HEK293 (cell line): ENCODE results near the gene ABHD16B.

Experiments used
- CTCF ChIA-PET: fragments of 350-600 bp; formaldehyde crosslinking; extraction: SDS; loops from one replicate; lab custom pipeline; 2021; ENCODE audit warnings: antibody characterized with exemption; lab: Yijun Ruan, JAX
- POLR2A ChIA-PET: fragments of 300-600 bp; formaldehyde crosslinking; extraction: SDS; loops from one replicate; lab custom pipeline; 2020; ENCODE audit warnings: antibody characterized with exemption, inconsistent platforms; lab: Yijun Ruan, JAX
- H3K27ac ChIP-seq: fragments of 200-500 bp; sonication (Bioruptor generic); 2 replicates; pipeline ENCODE4 v1.5.1; 2014; ENCODE audit warnings: low read depth, low read length, control low read depth, inconsistent platforms; ENCODE audit errors: extremely low read depth
- H3K36me3 ChIP-seq, 2 experiments: fragments of 200-500 bp in 1 of 2; sonication (Bioruptor generic) in 1 of 2; 1 replicate in 1 of 2; 2 replicates in 1 of 2; pipeline ENCODE4 v1.5.1; 2014 to 2017; ENCODE audit warnings: inconsistent platforms in 2 of 2, low read length in 2 of 2; ENCODE audit not compliant: control insufficient read depth in 2 of 2, insufficient read depth in 1 of 2
- H3K4me1 ChIP-seq: fragments of 200-500 bp; sonication (Bioruptor generic); 2 replicates; pipeline ENCODE4 v1.5.1; 2014; ENCODE audit warnings: mild to moderate bottlenecking, low read length, inconsistent platforms; ENCODE audit not compliant: control insufficient read depth, insufficient read depth
- H3K4me3 ChIP-seq: 2 replicates; pipeline ENCODE4 v1.5.1; 2011; ENCODE audit warnings: low read depth, mild to moderate bottlenecking, control low read depth, low read length, moderate library complexity
- H3K9me3 ChIP-seq: fragments of 200-500 bp; sonication (Bioruptor generic); 2 replicates; pipeline ENCODE4 v1.5.1; 2014; ENCODE audit warnings: low read depth, low read length, inconsistent platforms; ENCODE audit not compliant: control insufficient read depth, insufficient read depth
- SCRT2 ChIP-seq: fragments of 450-650 bp; formaldehyde crosslinking; IDR thresholded peaks from 2 replicates; pipeline ENCODE4 v1.5.1; 2016; ENCODE audit warnings: missing biosample characterization, missing genetic modification characterization
- SP7 ChIP-seq: fragments of 450-650 bp; formaldehyde crosslinking; IDR thresholded peaks from 2 replicates; pipeline ENCODE4 v1.5.1; 2016; ENCODE audit warnings: missing biosample characterization, missing genetic modification characterization
- TCF7L2 ChIP-seq: IDR thresholded peaks from 2 replicates; pipeline ENCODE4 v1.6.1; 2011; ENCODE audit warnings: low read depth, mild to moderate bottlenecking, inconsistent platforms, low read length, moderate library complexity, borderline replicate concordance
- ZBTB1 ChIP-seq: fragments of 450-650 bp; formaldehyde crosslinking; IDR thresholded peaks from 2 replicates; pipeline ENCODE4 v1.5.1; 2016; ENCODE audit warnings: missing biosample characterization, missing genetic modification characterization
- ZFHX2 ChIP-seq: fragments of 450-650 bp; formaldehyde crosslinking; conservative IDR thresholded peaks from 2 replicates; pipeline ENCODE4 v1.5.1; 2016; ENCODE audit warnings: missing biosample characterization, missing genetic modification characterization
- ZIC2 ChIP-seq: fragments of 450-650 bp; formaldehyde crosslinking; IDR thresholded peaks from 2 replicates; pipeline ENCODE4 v1.5.1; 2016; ENCODE audit warnings: missing biosample characterization, missing genetic modification characterization
- ZNF133 ChIP-seq: fragments of 450-650 bp; formaldehyde crosslinking; IDR thresholded peaks from 2 replicates; pipeline ENCODE4 v1.5.1; 2016; ENCODE audit warnings: missing biosample characterization, missing genetic modification characterization
- ZNF157 ChIP-seq: fragments of 450-650 bp; formaldehyde crosslinking; IDR thresholded peaks from 2 replicates; pipeline ENCODE4 v1.5.1; 2016; ENCODE audit warnings: missing biosample characterization, missing genetic modification characterization
- ZNF214 ChIP-seq: fragments of 450-650 bp; formaldehyde crosslinking; IDR thresholded peaks from 2 replicates; pipeline ENCODE4 v1.5.1; 2017; ENCODE audit warnings: missing biosample characterization, mild to moderate bottlenecking, missing genetic modification characterization, borderline replicate concordance
- ZNF341 ChIP-seq: fragments of 450-650 bp; formaldehyde crosslinking; IDR thresholded peaks from 2 replicates; pipeline ENCODE4; 2016; ENCODE audit warnings: low read depth, missing biosample characterization, missing genetic modification characterization
- ZNF350 ChIP-seq: fragments of 450-650 bp; formaldehyde crosslinking; IDR thresholded peaks from 2 replicates; pipeline ENCODE4 v1.5.0; 2017; ENCODE audit warnings: missing biosample characterization, mild to moderate bottlenecking, missing genetic modification characterization
- ZNF354C ChIP-seq: fragments of 450-650 bp; formaldehyde crosslinking; IDR thresholded peaks from 2 replicates; pipeline ENCODE4 v1.5.1; 2016; ENCODE audit warnings: missing biosample characterization, missing genetic modification characterization, low read depth, borderline replicate concordance
- ZNF37A ChIP-seq: fragments of 450-650 bp; IDR thresholded peaks from 2 replicates; pipeline ENCODE4 v1.5.1; 2018; ENCODE audit warnings: missing biosample characterization, missing genetic modification characterization
- ZNF423 ChIP-seq: fragments of 450-650 bp; formaldehyde crosslinking; IDR thresholded peaks from 2 replicates; pipeline ENCODE4 v1.5.1; 2016; ENCODE audit warnings: missing biosample characterization, missing genetic modification characterization
- ZNF501 ChIP-seq: fragments of 450-650 bp; formaldehyde crosslinking; IDR thresholded peaks from 2 replicates; pipeline ENCODE4 v1.5.1; 2016; ENCODE audit warnings: missing biosample characterization, missing genetic modification characterization
- ZNF548 ChIP-seq: fragments of 450-650 bp; formaldehyde crosslinking; IDR thresholded peaks from 2 replicates; pipeline ENCODE4 v1.5.1; 2016; ENCODE audit warnings: missing biosample characterization, missing genetic modification characterization
- ZNF596 ChIP-seq: fragments of 450-650 bp; IDR thresholded peaks from 2 replicates; pipeline ENCODE4 v1.5.0; 2018; ENCODE audit warnings: missing biosample characterization, mild to moderate bottlenecking, missing genetic modification characterization, moderate library complexity
- ZNF707 ChIP-seq: fragments of 450-650 bp; formaldehyde crosslinking; IDR thresholded peaks from 2 replicates; pipeline ENCODE4 v1.5.1; 2016; ENCODE audit warnings: missing biosample characterization, missing genetic modification characterization
- ZSCAN23 ChIP-seq: fragments of 450-650 bp; formaldehyde crosslinking; IDR thresholded peaks from 2 replicates; pipeline ENCODE4 v1.5.1; 2016; ENCODE audit warnings: missing biosample characterization, missing genetic modification characterization
- TF ChIP-seq, protein P1 (sequence below): fragments of 450-650 bp; formaldehyde crosslinking; IDR thresholded peaks from 2 replicates; pipeline ENCODE4 v1.5.1; 2016; ENCODE audit warnings: missing biosample characterization, missing genetic modification characterization
- TF ChIP-seq, protein P2 (sequence below): fragments of 450-650 bp; formaldehyde crosslinking; IDR thresholded peaks from 2 replicates; pipeline ENCODE4 v1.5.1; 2016; ENCODE audit warnings: missing biosample characterization, missing genetic modification characterization
- TF ChIP-seq, protein P3 (sequence below): fragments of 450-650 bp; formaldehyde crosslinking; IDR thresholded peaks from 2 replicates; pipeline ENCODE4 v1.5.1; 2016; ENCODE audit warnings: missing biosample characterization, missing genetic modification characterization
- TF ChIP-seq, protein P4 (sequence below): fragments of 450-650 bp; formaldehyde crosslinking; IDR thresholded peaks from 2 replicates; pipeline ENCODE4; 2016; ENCODE audit warnings: missing biosample characterization, missing genetic modification characterization

ABHD16B gene

DNA sequence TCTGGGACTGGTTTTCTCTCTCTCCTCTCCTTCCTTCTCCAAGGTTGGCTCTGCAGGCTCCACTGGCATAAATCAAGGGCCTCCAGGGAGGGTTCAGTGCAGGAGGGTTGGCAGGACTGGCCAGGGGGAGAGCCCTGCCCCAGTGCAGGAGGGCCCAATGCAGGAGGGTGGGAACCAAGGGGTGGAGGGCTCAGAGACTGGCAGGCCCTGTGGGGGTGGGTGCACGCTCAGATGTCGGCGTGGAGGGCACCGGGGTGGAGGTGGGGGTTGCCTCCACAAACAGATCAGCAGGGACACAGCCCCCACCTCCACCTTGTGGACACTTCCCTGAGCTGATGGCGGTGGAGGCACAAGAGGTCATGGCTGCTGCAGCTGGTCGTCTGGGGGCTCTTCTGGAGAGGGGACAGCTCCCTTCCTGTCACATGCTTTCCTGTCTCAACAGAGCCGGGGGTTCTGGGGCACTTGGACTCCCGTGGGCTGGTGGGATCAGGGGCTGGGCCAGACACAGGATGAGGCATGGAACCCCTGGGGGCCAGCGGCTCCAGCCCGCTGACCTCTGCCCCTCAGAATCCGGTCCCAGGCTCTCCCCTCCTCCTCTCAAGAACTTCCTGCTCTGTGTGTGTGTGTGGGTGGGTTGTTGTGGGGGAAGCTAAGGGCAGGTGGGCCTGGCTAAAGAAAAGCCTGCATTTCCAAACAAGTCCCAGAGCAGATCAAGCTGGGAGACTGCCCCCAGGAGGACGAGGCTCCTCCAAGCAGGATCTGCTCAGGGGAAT is 2.7 kb upstream of the ABHD16B start (continued):
- no peak for TF ChIP-seq ZNF350 (tag by site-specific recombination)
- peak; percentile 84 for TF ChIP-seq ZFHX2 (tag by site-specific recombination)
- TF ChIP-seq, protein P1, sequence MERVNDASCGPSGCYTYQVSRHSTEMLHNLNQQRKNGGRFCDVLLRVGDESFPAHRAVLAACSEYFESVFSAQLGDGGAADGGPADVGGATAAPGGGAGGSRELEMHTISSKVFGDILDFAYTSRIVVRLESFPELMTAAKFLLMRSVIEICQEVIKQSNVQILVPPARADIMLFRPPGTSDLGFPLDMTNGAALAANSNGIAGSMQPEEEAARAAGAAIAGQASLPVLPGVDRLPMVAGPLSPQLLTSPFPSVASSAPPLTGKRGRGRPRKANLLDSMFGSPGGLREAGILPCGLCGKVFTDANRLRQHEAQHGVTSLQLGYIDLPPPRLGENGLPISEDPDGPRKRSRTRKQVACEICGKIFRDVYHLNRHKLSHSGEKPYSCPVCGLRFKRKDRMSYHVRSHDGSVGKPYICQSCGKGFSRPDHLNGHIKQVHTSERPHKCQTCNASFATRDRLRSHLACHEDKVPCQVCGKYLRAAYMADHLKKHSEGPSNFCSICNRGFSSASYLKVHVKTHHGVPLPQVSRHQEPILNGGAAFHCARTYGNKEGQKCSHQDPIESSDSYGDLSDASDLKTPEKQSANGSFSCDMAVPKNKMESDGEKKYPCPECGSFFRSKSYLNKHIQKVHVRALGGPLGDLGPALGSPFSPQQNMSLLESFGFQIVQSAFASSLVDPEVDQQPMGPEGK: peak; percentile 38; the same call in 1 of the 2 replicates
- TF ChIP-seq ZNF707: no peak
- TF ChIP-seq ZIC2 (tag by site-specific recombination): peak; percentile 48
- TF ChIP-seq ZBTB1 (tag by site-specific recombination): no peak
- TF ChIP-seq, protein P2, sequence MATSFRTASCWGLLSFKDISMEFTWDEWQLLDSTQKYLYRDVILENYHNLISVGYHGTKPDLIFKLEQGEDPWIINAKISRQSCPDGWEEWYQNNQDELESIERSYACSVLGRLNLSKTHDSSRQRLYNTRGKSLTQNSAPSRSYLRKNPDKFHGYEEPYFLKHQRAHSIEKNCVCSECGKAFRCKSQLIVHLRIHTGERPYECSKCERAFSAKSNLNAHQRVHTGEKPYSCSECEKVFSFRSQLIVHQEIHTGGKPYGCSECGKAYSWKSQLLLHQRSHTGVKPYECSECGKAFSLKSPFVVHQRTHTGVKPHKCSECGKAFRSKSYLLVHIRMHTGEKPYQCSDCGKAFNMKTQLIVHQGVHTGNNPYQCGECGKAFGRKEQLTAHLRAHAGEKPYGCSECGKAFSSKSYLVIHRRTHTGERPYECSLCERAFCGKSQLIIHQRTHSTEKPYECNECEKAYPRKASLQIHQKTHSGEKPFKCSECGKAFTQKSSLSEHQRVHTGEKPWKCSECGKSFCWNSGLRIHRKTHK (tag by site-specific recombination): no peak
- TF ChIP-seq ZNF548 (tag by site-specific recombination): no peak
- no peak for TF ChIP-seq SP7 (tag by site-specific recombination)
- TF ChIP-seq ZNF214 (tag by site-specific recombination): no peak
- TF ChIP-seq, protein P3, sequence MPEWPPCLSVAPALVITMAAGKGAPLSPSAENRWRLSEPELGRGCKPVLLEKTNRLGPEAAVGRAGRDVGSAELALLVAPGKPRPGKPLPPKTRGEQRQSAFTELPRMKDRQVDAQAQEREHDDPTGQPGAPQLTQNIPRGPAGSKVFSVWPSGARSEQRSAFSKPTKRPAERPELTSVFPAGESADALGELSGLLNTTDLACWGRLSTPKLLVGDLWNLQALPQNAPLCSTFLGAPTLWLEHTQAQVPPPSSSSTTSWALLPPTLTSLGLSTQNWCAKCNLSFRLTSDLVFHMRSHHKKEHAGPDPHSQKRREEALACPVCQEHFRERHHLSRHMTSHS (tag by site-specific recombination): no peak
- no peak for TF ChIP-seq ZNF354C (tag by site-specific recombination)
- no peak for TF ChIP-seq ZNF423
- TF ChIP-seq ZNF501: no peak
- peak; percentile 91 for TF ChIP-seq ZNF341 (tag by site-specific recombination)
- no peak for TF ChIP-seq ZSCAN23 (tag by site-specific recombination)
- TF ChIP-seq ZNF157 (tag by site-specific recombination): no peak

DNA sequence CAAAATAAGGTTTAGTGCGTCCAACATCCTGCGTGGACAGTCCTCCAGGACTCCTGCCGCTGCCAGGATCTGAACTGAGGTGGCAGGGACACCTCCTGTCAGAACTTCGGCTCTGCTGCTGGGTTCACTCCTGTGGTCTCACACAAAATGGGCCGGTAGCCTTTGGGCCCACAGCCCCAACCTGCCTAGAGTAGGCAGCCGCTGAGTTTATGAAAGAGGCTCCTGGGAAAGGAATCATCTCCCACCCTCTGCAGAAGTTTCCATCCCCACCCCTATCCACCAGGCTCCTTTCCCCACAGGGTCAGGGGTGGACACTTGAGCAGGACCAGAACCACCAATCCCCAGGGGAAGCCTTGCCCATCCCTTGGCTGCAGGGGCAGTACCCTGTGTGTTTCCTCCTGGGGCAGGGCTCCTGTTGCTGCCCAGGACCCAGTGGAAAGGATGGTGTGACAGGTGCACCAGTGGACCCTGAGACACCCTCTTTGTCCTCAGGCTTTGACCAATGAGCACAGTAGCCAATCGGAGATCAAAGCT is 2.1 kb upstream of the ABHD16B start:
- ChIA-PET POLR2A (no interaction called here), CTCF (no interaction called here)
- H3K4me3 ChIP-seq: no peak overlapping the region
- peaks cover 0 to 22% of the 10 kb centered on the region in 2 experiments; a peak in 1 of 3 replicates for H3K36me3 ChIP-seq
- no peak for TF ChIP-seq ZNF133 (tag by site-specific recombination)
- TF ChIP-seq TCF7L2: no peak
- no peak for TF ChIP-seq ZNF37A (tag by site-specific recombination)
- TF ChIP-seq ZNF341 (tag by site-specific recombination): no peak
- TF ChIP-seq ZNF596 (tag by site-specific recombination): no peak
- TF ChIP-seq, protein P4, sequence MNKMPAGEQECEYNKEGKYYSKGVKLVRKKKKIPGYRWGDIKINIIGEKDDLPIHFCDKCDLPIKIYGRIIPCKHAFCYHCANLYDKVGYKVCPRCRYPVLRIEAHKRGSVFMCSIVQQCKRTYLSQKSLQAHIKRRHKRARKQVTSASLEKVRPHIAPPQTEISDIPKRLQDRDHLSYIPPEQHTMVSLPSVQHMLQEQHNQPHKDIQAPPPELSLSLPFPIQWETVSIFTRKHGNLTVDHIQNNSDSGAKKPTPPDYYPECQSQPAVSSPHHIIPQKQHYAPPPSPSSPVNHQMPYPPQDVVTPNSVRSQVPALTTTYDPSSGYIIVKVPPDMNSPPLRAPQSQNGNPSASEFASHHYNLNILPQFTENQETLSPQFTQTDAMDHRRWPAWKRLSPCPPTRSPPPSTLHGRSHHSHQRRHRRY (tag by site-specific recombination): no peak
- peak; percentile 42 for TF ChIP-seq SCRT2 (tag by site-specific recombination)
- no peaks in the 10 kb centered on the region for H3K9me3 ChIP-seq
- H3K4me1 ChIP-seq: no peaks in the 10 kb centered on the region
- H3K27ac ChIP-seq: no peak overlapping the region
